ENCODE results near the gene CD4.

CD4 gene

GRCh38 chr12:6763380-6763779, 25.9 kb upstream of the CD4 start:
- DNase-seq, result no peak
- intact Hi-C loops (cut with DNase I), result no loop called here

GRCh38 chr12:6764011-6764828, 25.1 kb upstream of the CD4 start:
- intact Hi-C loops (cut with DNase I), result no loop called here

GRCh38 chr12:6765048-6765633, 24.2 kb upstream of the CD4 start:
- intact Hi-C loops (cut with DNase I), result no loop called here
- DNase-seq, result no peak

More at GRCh38 chr12:6764011-6764828, 25.1 kb upstream of the CD4 start:
- DNase-seq, result peak; percentile 64 to 96 (median 86)

GRCh38 chr12:6765634-6766581, 23.4 kb upstream of the CD4 start, which contains the start of gene PTMS:
TSS of gene PTMS (plus strand) at chr12:6766363. CDS start at chr12:6766706, 343 bp downstream.
- intact Hi-C loops (cut with DNase I), result no loop called here

GRCh38 chr12:6766651-6767349, 22.5 kb upstream of the CD4 start:
- intact Hi-C loops (cut with DNase I), result no loop called here
- DNase-seq, result peak in 41 of 42 donors; percentile 23 to 89 (median 77)

More at GRCh38 chr12:6765634-6766581, 23.4 kb upstream of the CD4 start, which contains the start of gene PTMS:
- peak in 41 of 42 donors; percentile 34 to 91 (median 79) for DNase-seq

GRCh38 chr12:6767353-6768319, 21.7 kb upstream of the CD4 start:
- peak in 41 of 42 donors; percentile 47 to 90 (median 71) for DNase-seq
- intact Hi-C loops (cut with DNase I), result no loop called here

- intact Hi-C loops (cut with DNase I), result no loop called here
- no peak for DNase-seq
Measured at GRCh38 chr12:6768437-6768914, 20.9 kb upstream of the CD4 start.

GRCh38 chr12:6768990-6769389, 20.3 kb upstream of the CD4 start:
- intact Hi-C loops (cut with DNase I), result no loop called here
- no peak for DNase-seq

GRCh38 chr12:6769666-6770065, 19.7 kb upstream of the CD4 start:
- intact Hi-C loops (cut with DNase I), result no loop called here
- no peak for DNase-seq

GRCh38 chr12:6770094-6770493, 19.2 kb upstream of the CD4 start:
- no peak for DNase-seq
- intact Hi-C loops (cut with DNase I), result no loop called here

- no peak for DNase-seq
- intact Hi-C loops (cut with DNase I), result no loop called here
Measured at GRCh38 chr12:6770600-6770999, 18.7 kb upstream of the CD4 start.

GRCh38 chr12:6771091-6771495, 18.2 kb upstream of the CD4 start:
- intact Hi-C loops (cut with DNase I), result no loop called here
- DNase-seq, result peak in 14 of 42 donors; percentile 19 to 65 (median 38)

GRCh38 chr12:6771509-6772330, 17.6 kb upstream of the CD4 start:
- intact Hi-C loops (cut with DNase I), result no loop called here

GRCh38 chr12:6772331-6772695, 17.0 kb upstream of the CD4 start, which contains the start of gene LAG3:
TSS of gene LAG3 (plus strand) at chr12:6772520. CDS start at chr12:6772853, 333 bp downstream.
- intact Hi-C loops (cut with DNase I), result no loop called here
- DNase-seq, result no peak

More at GRCh38 chr12:6771509-6772330, 17.6 kb upstream of the CD4 start:
- DNase-seq, result no peak

GRCh38 chr12:6772726-6773589, 16.4 kb upstream of the CD4 start:
- intact Hi-C loops (cut with DNase I), result no loop called here
- no peak for DNase-seq

Data from head of caudate nucleus (tissue), 42 donors.